NCI-H1092 treated with DMSO at 0.1 percent for 48 hours (cell line): ENCODE data around the gene C3orf49.
A peak's percentile ranks its signal among the peaks of the same experiment; 100 is the strongest.

Experiments
- DNase-seq: peaks from one replicate; lab custom pipeline; 2025; lab: John Stamatoyannopoulos, UW

C3orf49 gene, protein sequence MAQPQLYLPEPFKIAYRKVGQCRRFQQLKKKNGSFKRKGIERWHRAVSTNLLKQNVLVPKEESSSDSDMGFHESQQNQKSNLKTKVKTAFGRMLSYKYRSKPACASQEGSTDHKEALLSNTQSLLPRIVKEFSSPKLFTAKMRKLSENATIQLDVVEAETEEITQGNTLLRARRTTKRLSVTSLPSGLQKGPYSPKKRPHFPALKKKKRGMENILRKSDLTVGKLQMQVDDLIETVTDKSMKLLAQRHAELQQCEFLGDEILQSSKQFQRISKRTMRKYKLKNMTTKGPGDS

GRCh38 chr3:63819151-63819398 is at the start of gene C3orf49:
TSS of gene C3orf49 (plus strand) at chr3:63819299. CDS start at chr3:63819472, 173 bp downstream.
- DNase-seq, result no peak

DNA sequence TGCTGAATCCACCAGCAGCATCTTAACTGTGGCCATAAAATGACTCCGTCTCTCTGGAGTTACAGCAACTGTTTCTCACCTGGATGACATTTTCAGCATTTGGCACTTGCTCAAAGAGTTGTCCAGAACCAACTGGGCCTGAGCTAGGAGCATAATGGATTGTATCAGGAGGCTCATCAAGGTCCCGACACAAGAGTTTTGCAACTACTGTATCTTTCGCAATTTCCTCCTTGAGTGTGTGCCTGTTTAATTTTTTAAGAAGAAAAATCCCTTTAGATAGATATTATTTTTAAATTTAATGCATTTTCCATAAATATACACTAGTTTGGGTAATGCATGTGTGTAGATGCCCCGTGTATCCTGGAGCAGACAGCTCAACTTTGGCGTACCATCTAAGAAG is 44.3 kb upstream of the C3orf49 start:
- DNase-seq, result no peak

DNA sequence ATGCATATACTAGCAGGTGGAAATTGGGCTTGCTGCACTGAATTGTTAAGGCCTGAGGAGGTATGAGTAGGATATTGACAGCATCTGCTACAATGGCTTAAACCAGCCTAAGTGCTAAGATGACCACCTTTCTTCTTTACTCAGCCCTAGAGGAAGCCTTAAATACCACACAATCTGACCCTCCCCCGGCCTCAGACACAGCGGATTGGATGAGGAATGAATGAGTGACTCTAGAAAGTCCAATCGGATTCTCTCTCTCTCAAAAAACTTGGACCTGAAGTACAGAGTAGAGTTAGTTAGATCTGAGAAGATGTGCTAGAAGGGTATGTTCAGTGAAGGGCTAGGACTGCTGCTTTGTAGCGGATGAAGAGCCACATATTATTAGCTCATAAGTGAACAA is 39.9 kb upstream of the C3orf49 start:
- no peak for DNase-seq

DNA sequence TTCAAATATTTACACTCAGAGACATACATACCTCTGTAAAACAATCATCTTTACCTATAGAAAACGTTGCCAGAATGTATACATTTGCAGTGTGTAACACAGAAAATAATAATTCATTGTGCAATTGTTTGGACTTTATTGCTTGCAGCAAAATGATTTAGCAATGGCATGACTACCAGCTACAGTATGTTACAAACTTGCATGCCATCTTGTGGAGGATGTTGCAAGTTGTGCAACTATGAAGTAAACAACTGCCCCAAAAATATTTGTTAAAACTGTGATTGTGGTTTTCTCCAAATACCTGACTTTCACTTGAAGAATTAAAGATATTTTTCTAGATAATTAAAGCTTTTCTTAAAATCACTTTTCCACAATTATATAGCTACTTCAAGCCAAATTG is 27.1 kb upstream of the C3orf49 start:
- no peak for DNase-seq

- DNase-seq, result no peak
Measured at GRCh38 chr3:63795438-63795837, 23.7 kb upstream of the C3orf49 start.

DNA sequence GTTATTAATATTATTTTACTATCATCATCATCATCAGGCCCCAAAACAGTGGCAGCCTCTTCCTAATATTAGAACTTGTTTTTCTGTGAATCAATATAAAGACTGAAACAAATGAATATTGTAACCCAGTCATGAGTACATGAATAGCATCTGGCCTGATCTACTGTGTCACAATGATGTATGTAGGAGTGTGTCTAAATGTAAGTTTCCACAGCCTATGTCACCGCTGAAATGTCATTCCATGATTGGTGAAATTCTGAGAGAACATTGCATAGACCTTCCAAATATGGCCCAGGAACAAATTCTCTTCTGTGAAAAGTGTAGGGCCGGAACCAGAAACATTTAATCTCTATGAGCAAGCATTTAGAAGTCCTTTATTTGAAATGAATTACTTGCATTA is 20.6 kb upstream of the C3orf49 start:
- no peak for DNase-seq

- DNase-seq, result no peak
Measured at GRCh38 chr3:63798949-63799348, 20.1 kb upstream of the C3orf49 start.

DNA sequence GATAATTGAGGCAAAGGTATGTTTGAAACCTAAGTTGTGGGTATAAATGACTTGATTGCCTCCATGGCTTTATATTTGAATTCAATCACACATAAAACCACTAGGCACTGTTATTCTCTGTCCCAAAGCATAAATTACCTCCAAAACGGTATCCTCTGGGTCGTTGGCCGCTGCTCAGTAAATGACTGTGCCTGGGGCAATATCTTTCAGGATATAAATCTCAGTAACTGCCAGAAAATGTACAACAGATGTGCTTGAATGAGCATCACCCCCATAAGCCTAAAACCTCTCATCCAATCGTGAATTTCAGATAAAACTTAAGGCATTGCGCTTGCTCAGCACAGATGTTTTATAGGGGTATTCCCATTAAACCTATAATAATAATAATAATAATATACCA is 19.0 kb upstream of the C3orf49 start:
- no peak for DNase-seq

DNA sequence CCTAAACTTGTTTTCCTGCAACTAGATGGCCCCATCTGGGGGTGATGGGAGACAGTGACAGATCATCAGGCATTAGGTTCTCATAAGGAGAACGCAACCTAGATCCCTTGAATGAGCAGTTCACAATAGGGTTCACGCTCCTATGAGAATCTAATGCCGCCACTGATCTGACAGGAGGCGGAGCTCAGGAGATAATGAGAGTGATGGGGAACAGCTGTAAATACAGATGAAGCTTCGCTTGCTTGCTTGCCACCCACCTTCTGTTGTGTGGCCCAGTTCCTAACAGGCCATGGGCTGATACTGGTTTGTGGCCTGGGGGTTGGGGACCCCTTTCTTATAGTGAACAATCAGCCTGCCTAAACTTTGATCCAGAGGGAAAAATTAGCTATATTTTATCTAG is 15.2 kb upstream of the C3orf49 start:
- no peak for DNase-seq

- DNase-seq, result no peak
Measured at GRCh38 chr3:63807961-63808565, 11.0 kb upstream of the C3orf49 start.

DNA sequence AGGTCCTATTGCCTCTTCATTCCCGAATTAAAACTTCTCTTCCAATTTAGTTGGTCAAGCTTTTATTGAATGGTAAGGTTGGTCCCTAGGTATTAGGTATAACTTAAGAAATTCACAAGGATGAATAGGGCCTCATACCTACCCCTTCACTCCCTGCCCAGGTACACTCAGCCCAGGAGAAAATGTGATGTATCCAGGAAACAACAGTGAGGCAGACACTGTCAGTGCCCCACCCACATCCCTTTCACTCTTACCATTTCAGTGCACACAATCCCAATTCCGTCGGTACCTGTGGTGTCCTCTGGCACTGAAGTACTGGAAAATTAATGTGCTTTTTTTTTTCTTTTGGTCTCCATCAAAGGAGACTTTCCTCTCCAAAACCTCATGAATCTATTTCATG is 10.5 kb upstream of the C3orf49 start:
- no peak for DNase-seq

DNA sequence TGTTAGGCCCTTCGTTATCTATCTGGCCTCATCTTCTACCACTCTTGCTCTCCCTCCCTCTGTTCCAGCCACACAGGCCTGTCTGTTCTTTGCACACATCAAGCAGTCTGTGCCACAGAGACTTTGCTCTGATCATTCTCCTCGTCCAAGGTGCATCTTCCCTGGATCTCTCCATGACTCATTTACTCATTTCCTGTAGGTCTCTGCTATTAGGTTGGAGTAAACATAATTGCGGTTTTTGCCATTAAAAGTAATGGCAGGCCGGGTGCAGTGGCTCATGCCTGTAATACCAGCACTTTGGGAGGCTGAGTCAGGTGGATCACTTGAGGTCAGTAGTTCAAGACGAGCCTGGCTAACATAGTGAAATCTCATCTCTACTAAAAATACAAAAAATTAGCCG is 9.5 kb upstream of the C3orf49 start:
- DNase-seq, result no peak

- DNase-seq, result no peak
Measured at GRCh38 chr3:63814237-63814636, 4.9 kb upstream of the C3orf49 start.

GRCh38 chr3:63817225-63817624 is 1.9 kb upstream of the C3orf49 start:
- no peak for DNase-seq

GRCh38 chr3:63818282-63819150 is 583 bp upstream of the C3orf49 start:
- peak; percentile 32 for DNase-seq

DNA sequence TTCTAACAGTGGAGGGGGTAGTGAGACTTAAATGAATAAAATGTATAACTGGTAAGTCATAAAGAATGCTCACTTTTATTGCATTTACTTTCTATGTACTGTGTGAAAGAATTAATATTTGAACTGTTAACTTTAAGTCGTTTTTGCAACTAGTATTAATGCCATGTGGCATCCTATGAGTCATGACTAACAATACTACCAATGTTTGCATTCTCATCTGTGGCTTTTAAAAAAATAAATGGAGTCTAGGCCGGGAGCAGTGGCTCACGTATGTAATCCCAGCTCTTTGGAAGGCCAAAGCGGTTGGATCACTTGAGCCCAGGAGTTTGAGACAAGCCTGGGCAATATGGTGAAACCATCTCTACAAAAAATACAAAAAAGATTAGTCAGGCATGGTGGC is 5.2 kb downstream of the C3orf49 start:
- DNase-seq, result no peak

DNA sequence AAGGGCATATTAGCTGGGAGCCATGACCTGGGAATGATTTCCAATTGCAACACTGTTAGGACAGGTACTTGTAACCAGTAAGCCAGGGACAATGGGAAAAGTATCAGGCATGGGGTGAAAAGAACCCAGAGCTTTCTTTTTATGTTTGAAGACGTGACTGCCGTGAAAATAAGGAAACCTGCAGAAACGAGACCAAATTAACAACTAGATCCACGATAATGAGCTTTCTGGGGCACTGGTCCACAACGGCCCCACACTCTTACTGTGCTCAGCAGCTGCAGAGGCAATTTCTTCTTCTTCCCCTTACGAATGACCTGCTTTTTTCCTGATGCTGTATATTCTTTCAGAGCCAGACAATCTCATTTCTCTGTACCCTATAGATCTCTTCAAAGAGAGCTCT is 11.4 kb downstream of the C3orf49 start:
- DNase-seq, result no peak

- DNase-seq, result no peak
Measured at GRCh38 chr3:63832395-63832794, 13.3 kb downstream of the C3orf49 start.

GRCh38 chr3:63841704-63842103 is 22.6 kb downstream of the C3orf49 start:
- no peak for DNase-seq

GRCh38 chr3:63842127-63842526 is 23.0 kb downstream of the C3orf49 start:
- DNase-seq, result no peak

GRCh38 chr3:63845215-63845614 is 26.1 kb downstream of the C3orf49 start:
- DNase-seq, result no peak

GRCh38 chr3:63847718-63848450 is 28.8 kb downstream of the C3orf49 start:
- DNase-seq, result no peak

GRCh38 chr3:63849175-63849574 is 30.1 kb downstream of the C3orf49 start:
- DNase-seq, result no peak
